Activated naive CD8-positive, alpha-beta T cell (primary cell): ENCODE data around the gene FASTKD3.
"Not testable (repeated sequence)": the region's sequence is repeated elsewhere in the genome, so short reads cannot be mapped to it uniquely, and the experiment has no call there.

Source experiments
- H3K27ac Mint-ChIP-seq: one replicate; pipeline ENCODE4 v1.8.0; 2021; ENCODE audit warnings: mixed read lengths
- H3K27me3 Mint-ChIP-seq: one replicate; pipeline ENCODE4 v1.8.0; 2021; ENCODE audit warnings: mixed read lengths
- H3K36me3 Mint-ChIP-seq: one replicate; pipeline ENCODE4 v1.8.0; 2021; ENCODE audit warnings: mixed read lengths
- H3K4me1 Mint-ChIP-seq: one replicate; pipeline ENCODE4 v1.8.0; 2021; ENCODE audit warnings: low read depth, mixed read lengths
- H3K4me3 Mint-ChIP-seq: one replicate; pipeline ENCODE4 v1.8.0; 2021; ENCODE audit warnings: mild to moderate bottlenecking, mixed read lengths
- H3K9me3 Mint-ChIP-seq: one replicate; pipeline ENCODE4 v1.8.0; 2021; ENCODE audit warnings: low read depth, mixed read lengths

The FASTKD3 gene

GRCh38 chr5:7868773-7869473 lies at the start of gene FASTKD3, which contains the start of gene MTRR:
Gene FASTKD3 (minus strand): TSS chr5:7869031. CDS start chr5:7868083, 948 bp downstream.
Gene MTRR (plus strand): TSS chr5:7869148. CDS start chr5:7870795, 1,647 bp downstream.
- no peaks in the 10 kb centered on the region for H3K27me3 Mint-ChIP-seq
- peaks cover 80% of the 10 kb centered on the region for H3K4me1 Mint-ChIP-seq
- H3K4me3 Mint-ChIP-seq = peak within 1 kb of the TSS; percentile 99
- H3K36me3 Mint-ChIP-seq = peaks cover 13% of the 10 kb centered on the region
- peak within 1 kb of the TSS; percentile 92 for H3K27ac Mint-ChIP-seq
- H3K9me3 Mint-ChIP-seq = no peaks in the 10 kb centered on the region

DNA sequence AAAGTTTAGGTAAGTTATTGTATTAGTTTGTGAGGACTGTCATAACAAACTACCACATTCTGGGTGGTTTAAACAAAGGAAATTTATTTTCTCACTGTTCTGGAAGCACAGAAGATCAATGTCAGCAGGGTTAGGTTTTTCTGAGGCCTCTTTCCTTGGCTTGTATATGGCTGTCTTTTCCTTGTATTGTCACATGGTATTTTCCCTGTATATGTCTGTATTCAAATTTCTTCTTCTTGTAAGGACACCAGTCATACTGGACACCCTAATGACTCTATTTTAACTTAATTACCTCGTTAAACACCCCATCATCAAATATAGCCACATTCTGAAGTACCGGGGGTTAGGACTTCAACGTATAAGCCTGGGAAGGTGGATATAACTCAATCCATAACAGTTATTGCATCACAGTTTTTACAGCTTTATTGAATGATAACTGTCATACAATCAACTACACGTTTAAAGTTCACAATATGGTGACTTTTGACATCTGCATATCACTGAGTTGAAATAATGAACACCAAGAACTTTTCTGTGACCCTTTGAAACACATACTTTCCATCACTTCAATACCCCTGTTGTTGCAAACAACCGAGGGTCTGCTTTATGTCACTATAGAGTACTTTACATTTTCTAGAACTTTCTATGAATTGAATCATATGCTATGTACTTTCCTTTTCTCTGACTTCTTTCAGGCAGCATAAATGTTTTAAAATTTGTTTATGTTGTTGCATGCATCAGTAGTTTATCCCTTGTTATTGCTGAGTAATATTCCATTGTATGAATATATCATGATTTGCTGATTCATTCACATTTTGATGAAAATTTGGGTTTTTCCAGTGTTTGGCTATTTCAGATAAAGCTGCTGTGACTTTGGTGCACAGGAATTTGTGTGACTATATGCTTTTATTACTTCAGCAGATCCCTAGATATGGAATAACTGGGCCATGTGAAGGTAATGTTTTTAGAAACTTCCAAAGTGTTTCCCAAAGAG lies 48.6 kb upstream of the FASTKD3 start:
- Mint-ChIP-seq H3K9me3 (peaks cover 4% of the 10 kb centered on the region), H3K27ac (no peak overlapping the region), H3K4me1 (no peaks in the 10 kb centered on the region), H3K4me3 (no peak overlapping the region), H3K27me3 (peaks cover 9% of the 10 kb centered on the region), H3K36me3 (peaks cover 4% of the 10 kb centered on the region)

GRCh38 chr5:7916171-7916804 lies 47.5 kb upstream of the FASTKD3 start:
- Mint-ChIP-seq H3K27me3 (peaks cover 9% of the 10 kb centered on the region), H3K27ac (no peak overlapping the region), H3K4me1 (no peaks in the 10 kb centered on the region), H3K4me3 (no peak overlapping the region), H3K36me3 (peaks cover 9% of the 10 kb centered on the region), H3K9me3 (peaks cover 5% of the 10 kb centered on the region)

DNA sequence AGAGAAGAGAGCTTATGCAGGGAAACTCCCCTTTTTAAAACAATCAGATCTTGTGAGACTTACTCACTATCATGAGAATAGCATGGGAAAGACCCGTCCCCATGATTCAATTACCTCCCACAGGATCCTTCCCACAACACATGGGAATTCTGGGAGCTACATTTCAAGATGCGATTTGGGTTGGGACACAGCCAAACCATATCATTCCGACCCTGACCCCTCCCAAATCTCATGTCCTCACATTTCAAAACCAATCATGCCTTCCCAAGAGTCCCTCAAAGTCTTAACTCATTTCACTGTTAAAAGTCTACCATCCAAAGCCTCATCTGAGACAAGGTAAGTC lies 42.6 kb upstream of the FASTKD3 start:
- not testable (repeated sequence) for H3K27me3 Mint-ChIP-seq, H3K4me3 Mint-ChIP-seq, H3K27ac Mint-ChIP-seq, H3K4me1 Mint-ChIP-seq
- H3K9me3 Mint-ChIP-seq = peaks cover 36% of the 10 kb centered on the region
- peaks cover 43% of the 10 kb centered on the region for H3K36me3 Mint-ChIP-seq

GRCh38 chr5:7910738-7911428 lies 42.1 kb upstream of the FASTKD3 start:
- Mint-ChIP-seq H3K27me3 (no peaks in the 10 kb centered on the region), H3K4me1 (no peaks in the 10 kb centered on the region), H3K36me3 (peaks cover 44% of the 10 kb centered on the region), H3K27ac (no peak overlapping the region), H3K9me3 (peaks cover 36% of the 10 kb centered on the region), H3K4me3 (no peak overlapping the region)

DNA sequence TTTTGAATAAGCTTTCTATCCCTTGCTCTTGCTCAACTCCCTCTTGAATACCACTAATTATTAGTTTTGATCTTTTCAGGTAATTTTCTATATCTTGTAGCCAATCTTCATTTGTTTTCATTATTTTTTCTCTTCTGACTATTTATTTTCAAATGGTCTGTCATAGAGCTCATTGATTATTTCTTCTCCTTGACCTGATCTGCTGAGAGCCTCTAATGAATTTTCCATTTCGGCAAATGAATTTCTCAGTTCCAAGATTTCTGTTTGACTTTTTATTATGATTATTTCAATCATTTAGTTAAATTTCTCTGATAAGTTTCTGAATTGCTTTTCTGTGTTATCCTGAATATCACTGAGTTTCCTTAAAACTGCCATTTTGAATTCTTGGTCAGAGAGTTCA lies 39.5 kb upstream of the FASTKD3 start:
- peaks cover 61% of the 10 kb centered on the region for H3K36me3 Mint-ChIP-seq
- H3K9me3 Mint-ChIP-seq = peaks cover 36% of the 10 kb centered on the region
- H3K4me1 Mint-ChIP-seq = peaks cover 7% of the 10 kb centered on the region
- H3K27me3 Mint-ChIP-seq = no peaks in the 10 kb centered on the region
- no peak overlapping the region for H3K4me3 Mint-ChIP-seq
- no peak overlapping the region for H3K27ac Mint-ChIP-seq

GRCh38 chr5:7907612-7908011 lies 38.8 kb upstream of the FASTKD3 start:
- peaks cover 15% of the 10 kb centered on the region for H3K4me1 Mint-ChIP-seq
- H3K9me3 Mint-ChIP-seq = peaks cover 34% of the 10 kb centered on the region
- no peak overlapping the region for H3K4me3 Mint-ChIP-seq
- H3K27me3 Mint-ChIP-seq = no peaks in the 10 kb centered on the region
- peaks cover 61% of the 10 kb centered on the region for H3K36me3 Mint-ChIP-seq
- no peak overlapping the region for H3K27ac Mint-ChIP-seq

DNA sequence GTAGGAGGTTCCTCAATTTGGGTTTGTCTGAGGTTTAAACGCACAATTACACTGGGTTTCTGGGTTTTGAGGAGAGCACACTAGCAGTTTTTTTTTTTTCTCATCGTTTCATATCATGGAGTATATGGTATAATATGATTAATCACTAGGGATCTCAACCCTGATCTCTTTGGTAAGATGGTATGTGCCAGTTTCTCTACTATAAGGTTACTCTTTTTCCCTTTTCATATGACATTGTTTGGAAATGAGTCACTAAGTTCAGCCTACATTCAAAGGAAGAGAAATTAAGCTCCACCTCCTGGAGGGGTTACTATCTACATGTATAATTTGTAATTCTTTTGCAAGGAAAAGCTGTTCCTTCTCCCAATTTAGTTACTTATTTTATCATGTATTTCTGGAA lies 35.3 kb upstream of the FASTKD3 start:
- Mint-ChIP-seq H3K27ac (peak overlapping the region; percentile 56), H3K4me1 (peaks cover 21% of the 10 kb centered on the region), H3K9me3 (peaks cover 19% of the 10 kb centered on the region), H3K27me3 (no peaks in the 10 kb centered on the region), H3K36me3 (peaks cover 52% of the 10 kb centered on the region), H3K4me3 (no peak overlapping the region)

GRCh38 chr5:7902666-7903625 lies 34.1 kb upstream of the FASTKD3 start:
- Mint-ChIP-seq H3K4me1 (peaks cover 21% of the 10 kb centered on the region), H3K36me3 (peaks cover 44% of the 10 kb centered on the region), H3K27me3 (no peaks in the 10 kb centered on the region), H3K4me3 (no peak overlapping the region), H3K9me3 (peaks cover 10% of the 10 kb centered on the region), H3K27ac (peak overlapping the region; percentile 54)

GRCh38 chr5:7902201-7902600 lies 33.4 kb upstream of the FASTKD3 start:
- peaks cover 4% of the 10 kb centered on the region for H3K9me3 Mint-ChIP-seq
- H3K36me3 Mint-ChIP-seq = peaks cover 40% of the 10 kb centered on the region
- H3K4me1 Mint-ChIP-seq = peaks cover 21% of the 10 kb centered on the region
- no peaks in the 10 kb centered on the region for H3K27me3 Mint-ChIP-seq
- no peak overlapping the region for H3K4me3 Mint-ChIP-seq
- peak overlapping the region; percentile 54 for H3K27ac Mint-ChIP-seq

- H3K27ac Mint-ChIP-seq = no peak overlapping the region
- H3K4me1 Mint-ChIP-seq = peaks cover 13% of the 10 kb centered on the region
- H3K27me3 Mint-ChIP-seq = no peaks in the 10 kb centered on the region
- H3K4me3 Mint-ChIP-seq = no peak overlapping the region
- no peaks in the 10 kb centered on the region for H3K9me3 Mint-ChIP-seq
- peaks cover 23% of the 10 kb centered on the region for H3K36me3 Mint-ChIP-seq
Observed at GRCh38 chr5:7897014-7897600, 28.3 kb upstream of the FASTKD3 start.

- Mint-ChIP-seq H3K4me1 (peaks cover 12% of the 10 kb centered on the region), H3K9me3 (no peaks in the 10 kb centered on the region), H3K36me3 (peaks cover 28% of the 10 kb centered on the region), H3K27me3 (no peaks in the 10 kb centered on the region), H3K27ac (no peak overlapping the region), H3K4me3 (no peak overlapping the region)
Observed at GRCh38 chr5:7894860-7895259, 26.0 kb upstream of the FASTKD3 start.

GRCh38 chr5:7894439-7894838 lies 25.6 kb upstream of the FASTKD3 start:
- Mint-ChIP-seq H3K4me3 (no peak overlapping the region), H3K4me1 (peaks cover 12% of the 10 kb centered on the region), H3K9me3 (no peaks in the 10 kb centered on the region), H3K36me3 (peaks cover 28% of the 10 kb centered on the region), H3K27ac (no peak overlapping the region), H3K27me3 (no peaks in the 10 kb centered on the region)
